D721Med (cell line): ENCODE data around the gene ZCCHC7.

Experiments used
- DNase-seq: peaks from one replicate; pipeline ENCODE4 v3.0.0; 2011; ENCODE audit warnings: low spot score; ENCODE audit not compliant: insufficient read length
- FAIRE-seq: peaks from 2 replicates; lab custom pipeline; 2011; peaks lifted over from hg19 to GRCh38; lab: Jason Lieb, UNC
- TF ChIP-seq, protein P1 (sequence below): IDR thresholded peaks from 2 replicates; pipeline ENCODE4 v1.5.1; 2012; ENCODE audit warnings: mild to moderate bottlenecking, control low read depth; ENCODE audit not compliant: insufficient read depth; ENCODE audit errors: missing control alignments

The ZCCHC7 gene

DNA sequence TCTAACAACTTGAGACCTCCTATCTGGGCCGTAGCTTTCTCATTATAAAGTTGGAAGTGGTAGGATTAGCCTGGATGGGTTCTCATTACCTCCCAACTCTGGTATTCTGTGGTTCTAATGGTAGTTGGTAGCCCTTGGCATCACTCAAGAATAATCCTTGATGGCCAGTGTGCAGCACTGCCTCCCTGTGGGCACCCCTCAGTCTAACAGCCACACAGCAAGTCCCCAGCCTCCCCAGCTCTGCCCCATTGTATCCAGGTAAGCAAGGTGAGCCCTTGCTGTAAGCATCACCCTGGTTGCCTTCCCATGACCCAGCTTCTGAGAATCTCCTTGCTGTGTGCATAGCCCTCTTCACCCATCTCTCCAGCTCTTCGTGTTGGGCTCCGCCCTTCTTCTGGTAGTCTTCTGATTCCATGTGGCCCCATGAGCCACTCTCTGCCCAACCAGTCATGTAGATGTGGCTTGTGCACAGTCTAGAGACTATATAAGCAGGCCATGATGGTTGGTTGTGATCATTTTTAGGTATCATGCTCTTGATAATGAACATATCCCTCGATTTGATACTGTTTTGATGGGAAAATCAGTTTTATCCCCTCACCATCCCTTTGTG is 244.5 kb downstream of the ZCCHC7 start:
- DNase-seq, result no peak
- FAIRE-seq, result no peak
- TF ChIP-seq, protein P1, sequence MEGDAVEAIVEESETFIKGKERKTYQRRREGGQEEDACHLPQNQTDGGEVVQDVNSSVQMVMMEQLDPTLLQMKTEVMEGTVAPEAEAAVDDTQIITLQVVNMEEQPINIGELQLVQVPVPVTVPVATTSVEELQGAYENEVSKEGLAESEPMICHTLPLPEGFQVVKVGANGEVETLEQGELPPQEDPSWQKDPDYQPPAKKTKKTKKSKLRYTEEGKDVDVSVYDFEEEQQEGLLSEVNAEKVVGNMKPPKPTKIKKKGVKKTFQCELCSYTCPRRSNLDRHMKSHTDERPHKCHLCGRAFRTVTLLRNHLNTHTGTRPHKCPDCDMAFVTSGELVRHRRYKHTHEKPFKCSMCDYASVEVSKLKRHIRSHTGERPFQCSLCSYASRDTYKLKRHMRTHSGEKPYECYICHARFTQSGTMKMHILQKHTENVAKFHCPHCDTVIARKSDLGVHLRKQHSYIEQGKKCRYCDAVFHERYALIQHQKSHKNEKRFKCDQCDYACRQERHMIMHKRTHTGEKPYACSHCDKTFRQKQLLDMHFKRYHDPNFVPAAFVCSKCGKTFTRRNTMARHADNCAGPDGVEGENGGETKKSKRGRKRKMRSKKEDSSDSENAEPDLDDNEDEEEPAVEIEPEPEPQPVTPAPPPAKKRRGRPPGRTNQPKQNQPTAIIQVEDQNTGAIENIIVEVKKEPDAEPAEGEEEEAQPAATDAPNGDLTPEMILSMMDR, result no peak

DNA sequence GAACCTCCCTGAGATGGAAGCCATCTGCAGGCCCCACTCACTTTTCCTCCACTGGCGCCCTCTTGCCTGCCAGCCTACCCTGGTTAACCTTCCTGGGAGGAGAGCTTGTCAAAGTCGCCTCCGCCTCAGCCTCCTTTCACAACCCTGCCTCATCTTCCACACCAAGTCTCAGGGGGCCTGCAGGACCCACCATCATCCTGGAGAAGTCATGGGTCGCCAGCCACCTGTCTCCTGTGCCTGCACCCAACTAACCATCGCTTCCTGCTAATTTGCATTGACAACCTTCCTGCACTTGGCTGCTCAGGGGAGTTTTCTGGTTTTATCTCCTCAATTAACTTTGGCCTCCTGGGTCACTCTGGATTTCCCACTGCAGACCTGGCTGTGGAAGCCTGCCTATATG is 249.3 kb downstream of the ZCCHC7 start:
- no peak for FAIRE-seq
- no peak for DNase-seq
- TF ChIP-seq, protein P1, result no peak

DNA sequence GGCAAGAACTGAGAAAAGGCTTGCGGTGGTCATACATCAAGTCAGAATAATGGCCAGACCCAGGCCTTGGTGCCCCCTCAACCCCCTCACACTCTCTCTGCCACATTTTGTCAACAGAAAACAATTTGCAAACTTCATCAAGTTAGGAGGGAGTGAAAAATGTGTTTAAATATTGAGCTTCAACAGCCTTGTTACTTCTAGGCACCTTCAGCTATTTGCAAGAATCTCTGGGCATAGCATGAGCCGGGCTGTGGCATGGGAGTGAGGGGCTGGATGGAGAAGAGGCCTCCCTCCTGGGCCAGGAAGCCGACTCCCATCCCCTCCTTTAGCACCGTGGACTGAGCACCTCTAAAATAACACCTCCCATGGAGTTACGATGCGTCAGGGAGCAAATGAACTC is 249.9 kb downstream of the ZCCHC7 start:
- DNase-seq (no peak), FAIRE-seq (no peak)
- TF ChIP-seq, protein P1, result no peak

DNA sequence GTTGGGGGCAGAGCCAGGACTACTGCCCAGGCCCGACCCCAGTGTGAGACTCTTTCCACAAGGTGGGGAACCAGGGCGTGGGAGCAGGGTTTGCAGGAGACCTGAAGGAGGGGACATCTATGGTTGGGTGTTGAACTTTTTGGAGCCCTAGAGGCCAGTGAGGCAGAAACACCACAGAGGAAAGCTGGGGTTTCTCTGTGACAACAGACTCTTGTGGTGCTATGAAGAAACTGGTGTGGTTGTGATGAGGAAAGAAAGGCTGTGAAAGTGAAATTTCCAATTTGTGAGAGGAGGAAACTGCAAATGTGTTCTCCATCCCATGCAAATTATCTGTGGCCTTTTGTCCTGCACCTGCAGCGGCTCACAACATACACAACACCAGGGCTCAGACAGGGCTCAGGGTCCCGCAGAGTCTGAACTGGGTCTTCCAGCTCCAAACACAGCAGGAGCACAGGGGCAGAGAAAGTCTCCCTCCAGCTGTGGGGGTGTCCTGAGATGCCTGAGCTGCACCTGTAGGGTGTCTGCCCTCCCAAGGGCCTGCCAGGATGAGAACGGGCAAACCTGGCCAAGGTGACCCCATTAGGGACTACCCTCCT is 250.7 kb downstream of the ZCCHC7 start:
- FAIRE-seq, result no peak
- DNase-seq, result no peak

DNA sequence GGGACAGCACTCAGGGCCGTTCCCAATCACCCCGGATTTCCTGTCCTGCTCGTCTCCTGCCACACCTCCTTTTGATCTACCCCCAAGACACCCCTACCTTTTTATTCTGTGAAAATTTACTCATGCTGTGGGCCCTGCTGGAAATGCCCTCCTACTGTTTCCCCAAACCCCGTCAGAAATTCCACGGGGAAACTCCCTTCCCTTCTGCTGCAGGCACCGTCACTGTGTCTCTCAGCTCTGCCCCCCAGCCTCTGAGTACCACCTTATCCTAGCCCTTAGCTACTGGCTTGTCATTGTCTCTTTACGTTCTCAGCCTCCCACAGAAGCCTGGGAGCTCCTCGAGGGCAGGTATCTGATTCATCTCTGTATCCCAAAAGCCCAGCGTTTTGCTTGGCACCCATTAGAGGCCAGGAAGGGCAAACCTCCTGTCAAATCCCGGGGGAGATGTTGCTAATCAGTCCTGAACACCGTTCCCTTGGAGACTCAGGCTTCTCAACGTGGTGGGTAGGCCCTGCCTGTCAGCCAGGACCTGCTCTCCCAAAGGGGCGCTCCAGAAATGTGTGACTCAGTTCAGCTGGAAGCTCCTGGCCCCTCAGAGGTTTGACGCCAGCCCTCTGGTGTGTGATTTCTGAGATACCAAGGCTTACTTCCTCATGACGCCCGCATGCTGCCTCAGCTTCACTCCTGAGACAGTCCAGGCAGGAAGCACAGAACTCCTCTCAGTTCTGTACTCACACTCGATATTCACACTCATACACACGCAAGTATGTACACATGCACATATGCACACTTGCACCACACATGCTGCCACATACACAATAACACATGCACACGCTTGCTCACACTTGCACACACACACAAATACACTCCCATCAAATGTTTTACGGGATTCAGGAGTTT is 251.4 kb downstream of the ZCCHC7 start:
- DNase-seq (no peak), FAIRE-seq (no peak)
- TF ChIP-seq, protein P1, result no peak

More for the DNA sequence above, 250.7 kb downstream of the ZCCHC7 start:
- TF ChIP-seq, protein P1, result no peak

DNA sequence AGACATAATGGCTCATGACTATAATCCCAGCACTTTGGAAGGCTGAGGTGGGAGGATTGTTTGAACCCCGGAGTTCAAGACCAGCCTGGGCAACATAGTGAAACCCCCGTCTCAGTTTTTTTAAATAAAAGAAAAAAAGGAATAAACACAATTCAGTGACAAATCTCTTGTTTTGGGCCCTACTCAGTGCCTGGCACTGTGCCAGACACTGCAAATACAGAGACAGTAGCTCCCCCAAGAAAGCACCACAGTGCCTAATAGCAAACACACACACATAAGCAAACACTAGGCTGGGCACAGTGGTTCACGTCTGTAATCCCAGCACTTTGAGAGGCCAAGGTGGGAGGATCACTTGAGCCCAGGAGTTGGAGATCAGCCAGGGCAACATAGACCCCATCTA is 252.5 kb downstream of the ZCCHC7 start:
- TF ChIP-seq, protein P1, result no peak
- no peak for FAIRE-seq
- DNase-seq, result no peak

DNA sequence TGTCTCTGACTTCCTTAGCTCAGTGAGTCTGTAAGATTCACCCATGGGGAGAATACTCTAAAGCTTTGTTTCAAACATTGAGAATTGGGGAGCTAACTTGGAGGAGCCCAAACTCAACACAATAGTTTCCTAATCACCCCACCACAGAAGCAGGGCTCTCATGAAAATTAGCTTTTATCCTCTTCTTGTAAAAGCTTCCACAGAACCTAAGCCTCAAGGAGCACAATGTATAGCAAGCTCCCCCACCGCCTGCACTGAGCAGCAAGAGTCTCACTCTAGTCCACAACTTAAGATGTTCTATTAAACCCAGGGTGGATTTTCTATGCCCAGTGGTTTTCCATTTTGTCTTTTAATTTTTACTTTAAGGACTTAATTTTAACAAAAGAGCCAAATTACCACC is 253.2 kb downstream of the ZCCHC7 start:
- TF ChIP-seq, protein P1, result no peak
- no peak for FAIRE-seq

More for the DNA sequence above, 253.2 kb downstream of the ZCCHC7 start:
- no peak for DNase-seq
